NCI-H82 treated with DMSO at 0.1 percent for 48 hours (cell line): ENCODE measurements around the gene DNAAF9.

Experiments used
- DNase-seq: peaks from one replicate; lab custom pipeline; 2025; ENCODE audit not compliant: unreplicated experiment; lab: John Stamatoyannopoulos, UW

DNAAF9 gene

GRCh38 chr20:3378138-3378537, 29.3 kb downstream of the DNAAF9 start:
- no peak for DNase-seq

- DNase-seq, result no peak
Observed at GRCh38 chr20:3377644-3378043, 29.8 kb downstream of the DNAAF9 start.

- DNase-seq, result no peak
Observed at GRCh38 chr20:3374296-3374695, 33.2 kb downstream of the DNAAF9 start.

- DNase-seq, result no peak
Observed at GRCh38 chr20:3371754-3372153, 35.7 kb downstream of the DNAAF9 start.

- no peak for DNase-seq
Observed at GRCh38 chr20:3367089-3367488, 40.4 kb downstream of the DNAAF9 start.

GRCh38 chr20:3364323-3365013, 43.0 kb downstream of the DNAAF9 start:
- no peak for DNase-seq

GRCh38 chr20:3360752-3361151, 46.7 kb downstream of the DNAAF9 start:
- no peak for DNase-seq

GRCh38 chr20:3358676-3359340, 48.7 kb downstream of the DNAAF9 start:
- no peak for DNase-seq
